Endothelial cell of umbilical vein (primary cell): ENCODE data around the gene DIAPH2.

Source experiments
- MYC ChIP-seq: IDR thresholded peaks from one replicate; pipeline ENCODE4 v1.6.1; 2011; ENCODE audit warnings: mild to moderate bottlenecking, low read depth, low read length
- POLR2A ChIP-seq: IDR thresholded peaks from 2 replicates; pipeline ENCODE4 v1.6.1; 2012; ENCODE audit warnings: low read depth, mild to moderate bottlenecking, control low read depth, low read length
- POLR2AphosphoS5 ChIP-seq: IDR thresholded peaks from 2 replicates; pipeline ENCODE4 v1.6.1; 2012; ENCODE audit warnings: low read depth, mild to moderate bottlenecking, control low read depth, low read length, moderate library complexity; ENCODE audit not compliant: insufficient read depth
- TF ChIP-seq, protein P1 (sequence below), 2 donors: IDR thresholded peaks; 1 replicate in 1 of 2; 2 replicates in 1 of 2; pipeline ENCODE4 v1.5.1; 2011; ENCODE audit warnings: low read length in 2 of 2, mild to moderate bottlenecking in 2 of 2, moderate library complexity in 2 of 2, control low read depth in 1 of 2, inconsistent platforms in 1 of 2, low read depth in 1 of 2; ENCODE audit not compliant: insufficient read depth in 1 of 2; ENCODE audit errors: extremely low read depth in 1 of 2

DNA sequence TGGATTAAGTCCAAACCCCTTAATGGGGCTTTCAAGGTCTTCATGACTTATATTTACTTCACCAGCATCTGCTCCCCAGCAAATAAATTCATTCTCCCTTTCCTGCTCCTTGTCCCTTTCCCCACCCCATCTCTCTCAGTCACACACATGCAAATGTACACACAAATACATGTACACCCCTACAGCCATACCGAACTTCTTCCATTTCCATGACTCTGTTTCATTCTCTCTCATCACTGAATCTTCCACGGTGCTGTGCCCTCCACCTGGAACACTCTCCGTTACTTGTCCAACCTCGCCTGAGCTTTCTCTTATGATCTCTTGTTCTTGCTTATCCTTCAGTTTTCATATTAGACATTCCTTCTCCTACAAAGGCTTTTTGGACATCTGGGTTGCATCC, 177.0 kb downstream of the DIAPH2 start:
- TF ChIP-seq POLR2AphosphoS5 (no peak), MYC (no peak), POLR2A (no peak)
- TF ChIP-seq, protein P1, sequence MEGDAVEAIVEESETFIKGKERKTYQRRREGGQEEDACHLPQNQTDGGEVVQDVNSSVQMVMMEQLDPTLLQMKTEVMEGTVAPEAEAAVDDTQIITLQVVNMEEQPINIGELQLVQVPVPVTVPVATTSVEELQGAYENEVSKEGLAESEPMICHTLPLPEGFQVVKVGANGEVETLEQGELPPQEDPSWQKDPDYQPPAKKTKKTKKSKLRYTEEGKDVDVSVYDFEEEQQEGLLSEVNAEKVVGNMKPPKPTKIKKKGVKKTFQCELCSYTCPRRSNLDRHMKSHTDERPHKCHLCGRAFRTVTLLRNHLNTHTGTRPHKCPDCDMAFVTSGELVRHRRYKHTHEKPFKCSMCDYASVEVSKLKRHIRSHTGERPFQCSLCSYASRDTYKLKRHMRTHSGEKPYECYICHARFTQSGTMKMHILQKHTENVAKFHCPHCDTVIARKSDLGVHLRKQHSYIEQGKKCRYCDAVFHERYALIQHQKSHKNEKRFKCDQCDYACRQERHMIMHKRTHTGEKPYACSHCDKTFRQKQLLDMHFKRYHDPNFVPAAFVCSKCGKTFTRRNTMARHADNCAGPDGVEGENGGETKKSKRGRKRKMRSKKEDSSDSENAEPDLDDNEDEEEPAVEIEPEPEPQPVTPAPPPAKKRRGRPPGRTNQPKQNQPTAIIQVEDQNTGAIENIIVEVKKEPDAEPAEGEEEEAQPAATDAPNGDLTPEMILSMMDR (IDR thresholded peaks at IDR 0.05; ENCODE audit: extremely low read depth in 1 of 2, insufficient read depth in 1 of 2, low read depth in 1 of 2, low read length in 2 of 2): no peak
